Measurements from ENCODE around the gene CHST11. TPM values are rescaled to one million over a fixed set of nuclear protein-coding genes. Genes with fewer than 3 reads are reported as not detected.

The CHST11 gene
- total RNA-seq, 2 experiments from 2014 or later = 53.4 to 53.6 TPM

DNA sequence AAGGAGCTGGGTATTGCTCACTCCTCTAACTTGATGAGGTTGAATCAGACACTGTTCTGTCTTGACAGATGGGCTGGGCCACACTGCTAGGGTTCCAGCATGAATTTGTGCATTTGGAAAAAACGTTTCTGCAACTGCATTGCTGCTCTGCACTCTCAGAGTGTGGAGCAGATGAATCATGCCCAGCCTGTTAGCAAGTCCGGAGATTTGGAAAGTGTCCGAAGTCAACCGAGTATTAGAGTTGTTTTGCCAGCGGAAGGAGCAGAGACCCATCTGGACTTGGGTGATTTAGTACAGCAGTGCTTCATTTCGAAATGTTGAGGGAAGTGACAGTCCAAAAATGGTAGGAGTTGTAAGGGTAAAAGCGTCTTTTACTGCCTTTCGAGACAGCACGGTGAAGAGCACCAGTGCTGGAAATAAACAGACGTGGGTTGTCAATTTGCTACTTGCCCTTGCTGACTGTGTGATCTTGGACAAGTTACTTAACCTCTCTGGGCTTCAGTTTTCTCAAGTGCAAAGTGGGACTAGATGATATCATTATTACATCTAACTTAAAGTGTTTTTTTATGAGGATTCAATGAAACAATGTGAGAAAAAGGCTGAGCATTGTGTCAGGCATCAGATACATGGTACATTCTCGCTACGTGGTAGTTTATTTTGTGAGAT lies 139.5 kb downstream of the CHST11 start:
- no peak overlapping the region for H3K27ac Mint-ChIP-seq
- no peaks in the 10 kb centered on the region for H3K9me3 Mint-ChIP-seq
- TF ChIP-seq, protein P1, sequence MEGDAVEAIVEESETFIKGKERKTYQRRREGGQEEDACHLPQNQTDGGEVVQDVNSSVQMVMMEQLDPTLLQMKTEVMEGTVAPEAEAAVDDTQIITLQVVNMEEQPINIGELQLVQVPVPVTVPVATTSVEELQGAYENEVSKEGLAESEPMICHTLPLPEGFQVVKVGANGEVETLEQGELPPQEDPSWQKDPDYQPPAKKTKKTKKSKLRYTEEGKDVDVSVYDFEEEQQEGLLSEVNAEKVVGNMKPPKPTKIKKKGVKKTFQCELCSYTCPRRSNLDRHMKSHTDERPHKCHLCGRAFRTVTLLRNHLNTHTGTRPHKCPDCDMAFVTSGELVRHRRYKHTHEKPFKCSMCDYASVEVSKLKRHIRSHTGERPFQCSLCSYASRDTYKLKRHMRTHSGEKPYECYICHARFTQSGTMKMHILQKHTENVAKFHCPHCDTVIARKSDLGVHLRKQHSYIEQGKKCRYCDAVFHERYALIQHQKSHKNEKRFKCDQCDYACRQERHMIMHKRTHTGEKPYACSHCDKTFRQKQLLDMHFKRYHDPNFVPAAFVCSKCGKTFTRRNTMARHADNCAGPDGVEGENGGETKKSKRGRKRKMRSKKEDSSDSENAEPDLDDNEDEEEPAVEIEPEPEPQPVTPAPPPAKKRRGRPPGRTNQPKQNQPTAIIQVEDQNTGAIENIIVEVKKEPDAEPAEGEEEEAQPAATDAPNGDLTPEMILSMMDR (IDR thresholded peaks at IDR 0.05) = no peak
- Histone ChIP-seq H3K4me3 (ENCODE audit: low read length) (no peak overlapping the region), H3K27ac (ENCODE audit: low read depth in 1 of 2, low read length in 2 of 2) (no peak overlapping the region), H3K27me3 (ENCODE audit: control insufficient read depth in 1 of 2, insufficient read depth in 2 of 2, low read length in 2 of 2) (no peaks in the 10 kb centered on the region), H3K36me3 (ENCODE audit: insufficient read depth, low read length) (no peaks in the 10 kb centered on the region), H3K9me3 (ENCODE audit: control insufficient read depth in 1 of 2, insufficient read depth in 1 of 2, low read length in 2 of 2) (no peaks in the 10 kb centered on the region), H3K4me1 (ENCODE audit: insufficient read depth, low read length) (peaks cover 8% of the 10 kb centered on the region)
- no peaks in the 10 kb centered on the region for H3K27me3 Mint-ChIP-seq
- ChIA-PET POLR2A (no interaction called here), CTCF (no interaction called here)
- H3K4me1 Mint-ChIP-seq (ENCODE audit: low read depth) = peaks cover 44% of the 10 kb centered on the region
- intact Hi-C loops (cut with DNase I, micrococcal nuclease) = no loop called here
- ATAC-seq (ENCODE audit: poor library complexity) (no peak), DNase-seq (no peak)
- peaks cover 2% of the 10 kb centered on the region for H3K36me3 Mint-ChIP-seq (ENCODE audit: low read depth)
- no peak overlapping the region for H3K4me3 Mint-ChIP-seq

DNA sequence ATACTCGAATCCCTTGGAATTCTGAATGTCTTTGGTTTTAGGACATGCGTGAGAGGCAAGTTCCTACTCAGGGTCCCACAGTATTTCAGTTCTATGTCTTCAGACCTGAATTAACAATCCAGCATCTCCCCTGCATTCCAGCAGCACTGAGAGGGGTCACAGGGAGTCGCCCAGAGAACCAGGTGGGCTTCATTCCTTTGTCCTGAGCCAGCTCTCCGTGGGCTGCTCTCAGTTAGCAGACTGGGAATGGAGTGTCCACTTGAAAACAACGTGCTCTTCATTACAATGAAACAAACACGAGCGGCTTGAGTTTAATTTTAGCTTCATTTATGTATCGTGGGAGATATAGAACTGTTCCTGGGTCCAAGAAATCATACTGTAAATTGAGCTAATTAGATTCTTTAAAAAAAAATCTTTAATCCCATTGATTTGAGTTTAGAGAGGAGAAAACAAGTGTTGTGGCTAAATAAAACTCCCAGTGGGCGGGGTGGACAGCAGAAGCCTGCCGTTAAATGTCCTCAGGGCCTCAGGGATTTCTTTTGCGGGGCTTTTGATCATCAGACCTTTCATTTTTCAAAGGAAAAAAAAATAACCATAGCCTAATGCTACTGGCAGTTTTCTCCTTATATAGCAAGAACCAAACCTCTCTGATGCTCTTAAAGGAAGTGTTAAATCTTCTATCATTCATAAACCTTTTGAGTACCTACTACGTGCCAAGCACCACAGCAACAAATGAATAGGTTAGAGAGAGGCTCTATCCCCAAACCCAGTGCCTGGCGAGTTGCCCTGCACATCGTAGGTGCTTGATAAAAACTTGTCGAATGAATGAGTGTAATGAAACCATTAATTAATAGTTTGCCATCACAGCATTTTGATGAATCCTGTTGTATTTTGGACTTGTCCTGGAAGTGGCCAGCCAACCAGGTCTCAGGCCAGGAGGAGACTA lies 140.4 kb downstream of the CHST11 start:
- Mint-ChIP-seq H3K9me3 (no peaks in the 10 kb centered on the region), H3K4me3 (no peak overlapping the region), H3K36me3 (ENCODE audit: low read depth) (peaks cover 10% of the 10 kb centered on the region), H3K27me3 (no peaks in the 10 kb centered on the region), H3K4me1 (ENCODE audit: low read depth) (peaks cover 52% of the 10 kb centered on the region), H3K27ac (no peak overlapping the region)
- DNase-seq = no peak
- ChIA-PET CTCF (no interaction called here), POLR2A (no interaction called here)
- Histone ChIP-seq H3K36me3 (ENCODE audit: insufficient read depth, low read length) (no peaks in the 10 kb centered on the region), H3K27ac (ENCODE audit: low read depth in 1 of 2, low read length in 2 of 2) (no peak overlapping the region), H3K4me1 (ENCODE audit: insufficient read depth, low read length) (peaks cover 9% of the 10 kb centered on the region), H3K27me3 (ENCODE audit: control insufficient read depth in 1 of 2, insufficient read depth in 2 of 2, low read length in 2 of 2) (no peaks in the 10 kb centered on the region), H3K9me3 (ENCODE audit: control insufficient read depth in 1 of 2, insufficient read depth in 1 of 2, low read length in 2 of 2) (no peaks in the 10 kb centered on the region), H3K4me3 (ENCODE audit: low read length) (no peak overlapping the region)
- TF ChIP-seq, protein P1 (IDR thresholded peaks at IDR 0.05) = no peak
- ATAC-seq (ENCODE audit: poor library complexity) = no peak
- intact Hi-C loops (cut with DNase I, micrococcal nuclease) = no loop called here

DNA sequence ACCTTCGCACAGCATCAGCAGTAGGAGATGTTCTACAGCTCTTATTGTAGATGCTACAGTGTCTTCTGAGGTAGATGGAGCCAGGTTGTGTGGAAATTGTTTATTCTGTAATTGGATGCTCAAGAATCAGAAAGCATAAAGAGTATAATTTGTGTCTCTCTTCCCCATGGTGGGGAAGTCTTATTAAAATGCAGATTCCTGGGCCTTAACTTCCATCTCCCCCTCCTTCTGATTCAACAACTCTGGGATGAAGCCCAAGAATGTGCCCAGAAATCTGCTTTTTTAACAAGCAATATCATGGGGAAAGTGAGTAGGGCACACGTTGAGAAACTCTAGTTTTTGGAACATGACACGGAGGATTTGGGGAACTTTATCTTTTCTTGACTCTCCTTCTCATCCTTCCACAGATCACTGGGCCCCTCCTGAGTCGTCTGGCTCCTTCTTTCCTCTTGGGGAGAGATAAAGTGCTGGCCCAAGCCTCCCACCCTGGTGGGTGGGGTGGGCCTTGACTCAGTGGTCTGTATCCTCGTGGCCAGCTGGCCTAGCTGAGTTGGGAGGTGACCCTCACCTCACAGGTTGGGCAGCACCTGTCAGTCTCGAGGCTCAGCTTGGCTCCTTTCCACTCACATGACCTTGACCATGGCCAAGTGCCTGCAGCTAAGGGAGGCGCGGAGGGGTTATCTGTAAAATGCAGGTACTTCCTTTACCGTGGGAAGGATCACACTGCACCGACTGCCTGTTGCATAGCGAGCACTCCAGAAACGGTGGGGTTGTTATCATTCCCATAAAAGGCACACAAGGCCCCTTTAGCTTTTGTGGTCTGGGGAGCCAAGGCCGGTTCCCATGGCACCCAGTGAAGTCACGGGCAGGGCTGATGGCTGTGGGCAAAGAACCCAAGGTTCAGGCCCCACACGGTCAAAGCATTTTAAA lies 141.9 kb downstream of the CHST11 start:
- no peak overlapping the region for H3K4me3 ChIP-seq (ENCODE audit: low read length)
- Mint-ChIP-seq H3K9me3 (no peaks in the 10 kb centered on the region), H3K27me3 (no peaks in the 10 kb centered on the region), H3K4me1 (ENCODE audit: low read depth) (peaks cover 65% of the 10 kb centered on the region), H3K27ac (no peak overlapping the region), H3K36me3 (ENCODE audit: low read depth) (peaks cover 22% of the 10 kb centered on the region), H3K4me3 (no peak overlapping the region)
- intact Hi-C loops (cut with DNase I, micrococcal nuclease) = no loop called here
- DNase-seq = no peak
- CTCF ChIA-PET = no interaction called here
- POLR2A ChIA-PET = no interaction called here
- TF ChIP-seq, protein P1 (IDR thresholded peaks at IDR 0.05) = no peak
- H3K4me1 ChIP-seq (ENCODE audit: insufficient read depth, low read length) = peaks cover 23% of the 10 kb centered on the region
- H3K9me3 ChIP-seq (ENCODE audit: control insufficient read depth in 1 of 2, insufficient read depth in 1 of 2, low read length in 2 of 2) = no peaks in the 10 kb centered on the region
- ATAC-seq (ENCODE audit: poor library complexity) = no peak
- no peak overlapping the region for H3K27ac ChIP-seq (ENCODE audit: low read depth in 1 of 2, low read length in 2 of 2)
- peaks cover 8% of the 10 kb centered on the region for H3K36me3 ChIP-seq (ENCODE audit: insufficient read depth, low read length)
- H3K27me3 ChIP-seq (ENCODE audit: control insufficient read depth in 1 of 2, insufficient read depth in 2 of 2, low read length in 2 of 2) = no peaks in the 10 kb centered on the region

All from CD4-positive, alpha-beta T cell (primary cell).